GM19023 (cell line): ENCODE data around the gene PRRT3.
"Not testable (repeated sequence)": the region's sequence is repeated elsewhere in the genome, so short reads cannot be mapped to it uniquely, and the experiment has no call there.

ENCODE experiments used
- ATAC-seq: cut with Tn5 transposase; IDR thresholded peaks from one replicate; pipeline ENCODE4 v1.9.1; 2021; ENCODE audit warnings: mild to moderate bottlenecking, moderate library complexity; ENCODE audit not compliant: unreplicated experiment

The PRRT3 gene

DNA sequence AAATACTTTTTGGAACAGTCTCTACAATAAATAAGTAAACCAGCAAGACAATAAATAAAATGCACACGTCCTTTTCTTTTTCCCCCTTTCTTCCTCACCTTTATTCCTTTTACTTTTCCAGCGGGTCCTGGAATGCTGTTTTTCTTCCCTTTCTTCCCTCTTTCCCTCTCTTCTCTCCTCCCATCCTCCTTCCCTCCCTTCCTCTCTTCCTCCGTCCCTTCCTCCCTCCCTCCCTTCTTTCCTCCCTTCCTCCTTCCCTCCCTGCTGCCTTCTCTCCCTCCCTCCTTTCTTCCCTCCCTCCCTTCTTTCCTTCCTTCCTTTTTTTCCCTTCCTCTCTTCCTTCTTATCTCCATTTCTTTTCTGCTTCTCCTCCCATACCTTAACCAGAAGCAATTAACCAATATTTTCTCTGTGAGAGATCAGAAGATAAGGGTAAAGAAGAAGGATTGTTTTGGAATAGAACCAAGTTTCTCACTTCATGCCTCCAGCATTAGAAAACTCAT, 52.9 kb downstream of the PRRT3 start:
- ATAC-seq: no peak

- ATAC-seq: no peak
Observed at GRCh38 chr3:9898467-9899241, 53.6 kb downstream of the PRRT3 start.

- no peak for ATAC-seq
Observed at GRCh38 chr3:9897408-9898372, 54.5 kb downstream of the PRRT3 start.

GRCh38 chr3:9896755-9897407, 55.3 kb downstream of the PRRT3 start:
- ATAC-seq: not testable (repeated sequence)

DNA sequence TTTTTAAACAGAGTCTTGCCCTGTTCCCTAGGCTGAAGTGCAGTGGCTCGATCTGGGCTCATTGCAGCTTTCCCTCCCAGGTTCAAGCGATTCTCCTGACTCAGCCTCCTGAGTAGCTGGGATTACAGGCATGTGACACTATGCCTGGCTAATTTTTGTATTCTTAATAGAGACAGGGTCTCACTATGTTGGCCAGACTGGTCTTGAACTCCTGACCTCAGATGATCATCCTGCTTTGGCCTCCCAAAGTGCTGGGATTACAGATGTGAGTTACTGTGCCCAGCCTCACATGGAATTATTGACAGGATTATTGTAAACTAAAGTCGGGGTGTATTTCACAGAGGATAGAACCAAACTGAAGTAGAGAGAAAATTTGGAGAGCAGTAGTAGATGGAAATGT, 56.5 kb downstream of the PRRT3 start:
- ATAC-seq: not testable (repeated sequence)
